Sigmoid colon (tissue), 7 donors: ENCODE data around the gene UBE2B. TPM values are rescaled to one million over a fixed set of nuclear protein-coding genes. Genes with fewer than 3 reads are reported as not detected.
"Not testable (repeated sequence)": the region's sequence is repeated elsewhere in the genome, so short reads cannot be mapped to it uniquely, and the experiment has no call there.

Source experiments
- DNase-seq: peaks from one replicate; pipeline ENCODE4 v3.0.0-alpha.2; 2019
- H3K27ac ChIP-seq, 4 donors: fragments of 200-600 bp; sonication (generic); one replicate each; pipeline ENCODE4 v1.5.1; 2016 to 2019; ENCODE audit warnings: mild to moderate bottlenecking in 1 of 4
- H3K27me3 ChIP-seq, 3 donors: fragments of 200-600 bp; sonication (generic); one replicate each; pipeline ENCODE4 v1.5.1; 2019; ENCODE audit warnings: mild to moderate bottlenecking in 1 of 3
- H3K36me3 ChIP-seq, 4 donors: fragments of 200-600 bp; sonication (generic); one replicate each; pipeline ENCODE4 v1.5.1; 2016 to 2019
- H3K4me1 ChIP-seq, 4 donors: fragments of 200-600 bp; sonication (generic); one replicate each; pipeline ENCODE4 v1.5.1; 2017 to 2019
- H3K4me3 ChIP-seq, 4 donors: fragments of 200-600 bp; sonication (generic); one replicate each; pipeline ENCODE4 v1.5.1; 2017 to 2019; ENCODE audit warnings: mild to moderate bottlenecking in 2 of 4, moderate library complexity in 1 of 4
- H3K9me3 ChIP-seq, 4 donors: fragments of 200-600 bp in 3 of 4; sonication (generic) in 3 of 4; one replicate each; pipeline versions ENCODE4 v1.5.1 to v1.6.1; 2013 to 2019
- EP300 ChIP-seq, 4 donors: sonication (generic); formaldehyde crosslinking; IDR thresholded peaks; one replicate each; pipeline ENCODE4 v1.6.1; 2017; ENCODE audit warnings: antibody characterized with exemption in 4 of 4
- POLR2A ChIP-seq, 2 donors: fragments of 450-650 bp; IDR thresholded peaks; one replicate each; pipeline ENCODE4 v1.6.1; 2016; ENCODE audit warnings: antibody characterized with exemption in 2 of 2, mild to moderate bottlenecking in 2 of 2, moderate library complexity in 2 of 2
- POLR2AphosphoS5 ChIP-seq, 4 donors: sonication (generic); formaldehyde crosslinking; IDR thresholded peaks; one replicate each; pipeline ENCODE4 v1.6.1; 2017; ENCODE audit warnings: antibody characterized with exemption in 4 of 4
- WGBS, 2 donors: extraction: QIAGEN DNeasy Blood & Tissue Kit; methylation state at CpG; one replicate each; pipeline ENCODE4 v1.1.7; 2013; 5-methylcytosine and 5-hydroxymethylcytosine counted together
- intact Hi-C: fragments of 100-400 bp; cut with DNase I; formaldehyde crosslinking; loops from one replicate; pipeline ENCODE4 v1.15.1; 2023
- polyA plus RNA-seq, 3 donors: library from polyadenylated mRNA; stranded (reverse); fragments of 200-250 nt; gene quantifications; one replicate each; pipeline ENCODE4 v1.2.3, GENCODE V29; 2013
- total RNA-seq, 4 donors: library from RNA; depleted of rRNA; stranded (reverse); fragments of >200 nt; gene quantifications; one replicate each; pipeline ENCODE4 v1.1.0, GENCODE V29; 2016
- TF ChIP-seq, protein P1 (sequence below), 4 experiments: fragments of 450-650 bp in 3 of 4; fragments of 200-600 bp in 1 of 4; IDR thresholded peaks; one replicate each; pipeline ENCODE4 v1.5.1; 2016 to 2019; ENCODE audit warnings: antibody characterized with exemption in 4 of 4, mild to moderate bottlenecking in 3 of 4, moderate library complexity in 2 of 4
- donor health status: healthy with polysubstance abuse.
- donor health status: Bipolar disorder and iron deficiency.
- donor health status: healthy.

UBE2B gene
- total RNA-seq = 100 to 1,000 TPM in 1 of 4 donors, 10 to 100 TPM in 3; 72.2 to 122 (median 93.9) TPM
- 100 to 1,000 TPM in 2 of 3 donors, 10 to 100 TPM in 1; 66.8 to 158 (median 148) TPM for polyA plus RNA-seq

DNA sequence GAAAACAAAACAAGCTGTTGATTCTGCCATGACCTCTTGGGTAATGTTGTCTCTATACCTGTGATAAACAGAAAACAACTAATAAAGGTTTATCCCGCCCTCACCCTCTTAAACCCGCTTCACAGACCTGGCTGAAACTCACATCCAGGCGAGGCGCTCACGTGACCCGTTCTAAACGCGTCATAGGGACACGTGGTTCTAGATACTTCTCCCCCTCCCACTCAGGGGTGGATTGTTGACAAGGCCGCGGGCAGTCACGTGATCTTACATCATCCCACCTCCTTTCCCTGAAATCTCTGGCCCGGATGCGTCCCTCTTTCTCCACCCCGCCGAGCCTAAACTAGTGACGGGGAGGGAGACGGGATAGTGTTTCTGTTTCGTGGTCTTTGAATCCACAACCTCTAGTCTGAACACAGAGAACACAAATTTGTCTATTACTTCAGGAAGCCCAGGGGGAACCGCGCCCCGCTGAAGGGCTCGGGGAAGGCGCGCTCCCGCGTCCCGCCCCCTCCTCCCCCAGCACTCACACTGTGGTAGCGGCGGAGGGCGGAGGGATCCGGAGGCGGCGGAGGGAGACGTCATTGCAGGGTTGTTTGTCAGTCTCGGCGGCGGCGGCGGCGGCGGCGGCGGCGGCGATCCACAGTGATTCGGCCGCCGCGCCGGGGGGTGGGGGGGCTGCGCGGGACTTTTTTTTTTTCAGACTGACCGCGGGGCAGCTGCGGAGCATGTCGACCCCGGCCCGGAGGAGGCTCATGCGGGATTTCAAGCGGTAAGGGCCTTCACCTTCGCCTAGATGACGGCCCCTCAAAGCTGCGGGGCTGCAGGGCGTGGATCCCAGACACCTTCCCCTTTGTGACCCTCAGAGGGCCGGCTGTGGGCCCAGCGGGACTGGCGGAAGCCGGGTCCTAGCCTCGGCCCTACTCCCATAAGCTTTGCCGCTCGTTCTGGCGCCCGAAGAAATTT, at the start of gene UBE2B:
Gene UBE2B, plus strand, starts transcription at position 699 of the 963 bp plus-strand sequence. Its CDS starts 27 bp downstream, at position 726.
- Histone ChIP-seq H3K27ac (peak within 1 kb of the TSS; percentile 97 to 98 (median 98)), H3K9me3 (no peaks in the 10 kb centered on the region), H3K4me1 (peaks cover 0 to 47% (median 35%) of the 10 kb centered on the region in 4 donors), H3K36me3 (peaks cover 0 to 4% (median 0%) of the 10 kb centered on the region in 4 donors), H3K27me3 (no peaks in the 10 kb centered on the region), H3K4me3 (peak within 1 kb of the TSS; percentile 72 to 99 (median 96))
- TF ChIP-seq POLR2AphosphoS5 (IDR thresholded peaks at IDR 0.05) (peak; percentile 89 to 94 (median 91)), POLR2A (IDR thresholded peaks at IDR 0.05) (peak; percentile 49 to 54), EP300 (IDR thresholded peaks at IDR 0.05) (peak; percentile 22 to 96 (median 50))
- TF ChIP-seq, protein P1, sequence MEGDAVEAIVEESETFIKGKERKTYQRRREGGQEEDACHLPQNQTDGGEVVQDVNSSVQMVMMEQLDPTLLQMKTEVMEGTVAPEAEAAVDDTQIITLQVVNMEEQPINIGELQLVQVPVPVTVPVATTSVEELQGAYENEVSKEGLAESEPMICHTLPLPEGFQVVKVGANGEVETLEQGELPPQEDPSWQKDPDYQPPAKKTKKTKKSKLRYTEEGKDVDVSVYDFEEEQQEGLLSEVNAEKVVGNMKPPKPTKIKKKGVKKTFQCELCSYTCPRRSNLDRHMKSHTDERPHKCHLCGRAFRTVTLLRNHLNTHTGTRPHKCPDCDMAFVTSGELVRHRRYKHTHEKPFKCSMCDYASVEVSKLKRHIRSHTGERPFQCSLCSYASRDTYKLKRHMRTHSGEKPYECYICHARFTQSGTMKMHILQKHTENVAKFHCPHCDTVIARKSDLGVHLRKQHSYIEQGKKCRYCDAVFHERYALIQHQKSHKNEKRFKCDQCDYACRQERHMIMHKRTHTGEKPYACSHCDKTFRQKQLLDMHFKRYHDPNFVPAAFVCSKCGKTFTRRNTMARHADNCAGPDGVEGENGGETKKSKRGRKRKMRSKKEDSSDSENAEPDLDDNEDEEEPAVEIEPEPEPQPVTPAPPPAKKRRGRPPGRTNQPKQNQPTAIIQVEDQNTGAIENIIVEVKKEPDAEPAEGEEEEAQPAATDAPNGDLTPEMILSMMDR (IDR thresholded peaks at IDR 0.05) = no peak
- WGBS, 2 donors = 0% methylated on average over 74 of the region's 74 CpGs
- DNase-seq = peak; percentile 100
- intact Hi-C loops = loop anchor here (1.0 to 5.0 kb wide), 6 partner anchors 41 to 206 kb away; partner anchors contain the start of genes CDKN2AIPNL, PPP2CA and SKP1

DNA sequence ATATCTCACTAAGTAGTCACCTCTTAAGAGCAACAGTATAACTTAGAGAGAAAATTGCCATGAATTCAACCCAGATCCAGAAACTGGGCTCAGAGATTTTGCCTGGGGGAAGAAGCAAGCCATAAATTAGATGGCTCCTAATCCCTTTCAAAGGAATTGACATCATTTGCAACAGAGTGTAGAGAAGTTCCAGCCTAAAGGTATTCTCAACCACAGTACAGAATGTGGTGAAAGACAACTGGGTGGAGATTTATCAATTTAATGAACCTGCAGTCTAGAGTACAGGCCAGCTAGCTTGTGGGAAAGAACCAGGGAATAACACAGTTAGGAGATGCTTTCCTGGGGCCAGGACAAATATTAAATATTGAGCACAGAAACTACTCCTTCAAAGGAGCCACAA, 44.0 kb upstream of the UBE2B start:
- DNase-seq = no peak
- no peaks in the 10 kb centered on the region for H3K36me3 ChIP-seq
- no peaks in the 10 kb centered on the region for H3K27me3 ChIP-seq
- H3K9me3 ChIP-seq = peaks cover 4 to 10% (median 8%) of the 10 kb centered on the region in 4 donors
- intact Hi-C loops = no loop called here
- H3K4me3 ChIP-seq = no peak overlapping the region
- no peaks in the 10 kb centered on the region for H3K4me1 ChIP-seq
- TF ChIP-seq EP300 (IDR thresholded peaks at IDR 0.05) (no peak), POLR2A (IDR thresholded peaks at IDR 0.05) (no peak), POLR2AphosphoS5 (IDR thresholded peaks at IDR 0.05) (no peak)
- TF ChIP-seq, protein P1 (IDR thresholded peaks at IDR 0.05) = no peak
- H3K27ac ChIP-seq = no peak overlapping the region

DNA sequence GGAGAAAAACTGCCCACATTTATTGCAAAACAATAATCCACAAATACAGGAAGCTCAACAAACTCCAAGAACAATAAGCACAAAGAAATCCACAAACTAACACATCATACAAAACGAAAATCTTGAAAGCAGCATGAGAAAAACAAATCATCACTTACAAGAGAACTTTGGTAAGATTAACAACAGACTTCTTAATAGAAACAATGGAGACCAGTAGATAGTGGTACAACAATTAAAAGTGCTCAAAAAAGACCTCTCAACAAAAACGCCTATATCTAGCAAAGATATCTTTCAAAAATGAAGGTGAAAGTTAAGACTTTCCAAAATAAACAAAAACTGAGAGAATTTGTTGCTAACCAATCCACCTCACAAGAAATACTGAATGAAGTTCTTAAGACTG, 42.8 kb upstream of the UBE2B start:
- Histone ChIP-seq H3K36me3 (no peaks in the 10 kb centered on the region), H3K27ac (no peak overlapping the region), H3K27me3 (no peaks in the 10 kb centered on the region), H3K4me3 (no peak overlapping the region), H3K9me3 (peaks cover 4 to 10% (median 8%) of the 10 kb centered on the region in 4 donors), H3K4me1 (no peaks in the 10 kb centered on the region)
- intact Hi-C loops = no loop called here
- TF ChIP-seq, protein P1 (IDR thresholded peaks at IDR 0.05) = no peak
- no peak for TF ChIP-seq POLR2A (IDR thresholded peaks at IDR 0.05)
- no peak for TF ChIP-seq POLR2AphosphoS5 (IDR thresholded peaks at IDR 0.05)
- TF ChIP-seq EP300 (IDR thresholded peaks at IDR 0.05) = no peak
- WGBS, 2 donors = 61 to 84% methylated on average over 2 of the region's 2 CpGs
- no peak for DNase-seq

DNA sequence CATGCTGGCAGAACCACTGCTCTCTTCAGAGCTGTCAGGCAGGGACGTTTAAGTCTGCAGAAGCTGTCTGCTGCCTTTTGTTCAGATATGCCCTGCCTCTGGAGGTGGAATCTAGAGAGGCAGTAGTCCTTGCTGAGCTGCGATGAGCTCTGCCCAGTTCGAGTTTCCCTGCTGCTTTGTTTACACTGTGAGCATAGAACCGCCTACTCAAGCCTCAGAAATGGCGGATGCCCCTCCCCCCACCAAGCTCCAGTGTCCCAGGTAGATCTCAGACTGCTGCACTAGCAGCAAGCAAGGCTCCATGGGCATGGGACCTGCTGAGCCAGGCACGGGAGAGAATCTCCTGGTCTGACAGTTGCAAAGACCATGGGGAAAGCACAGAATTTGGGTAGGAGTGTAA, 34.5 kb upstream of the UBE2B start:
- H3K4me3 ChIP-seq, H3K27ac ChIP-seq, intact Hi-C loops, DNase-seq, H3K36me3 ChIP-seq, H3K4me1 ChIP-seq, H3K27me3 ChIP-seq, H3K9me3 ChIP-seq: not testable (repeated sequence)
- 88 to 91% methylated on average over 6 of the region's 6 CpGs for WGBS, 2 donors

- H3K36me3 ChIP-seq, H3K9me3 ChIP-seq, DNase-seq, intact Hi-C loops, H3K4me3 ChIP-seq, H3K27ac ChIP-seq, H3K4me1 ChIP-seq, H3K27me3 ChIP-seq: not testable (repeated sequence)
- 90% methylated on average over 3 of the region's 3 CpGs for WGBS, 2 donors
Measured at GRCh38 chr5:134343500-134343899, 27.9 kb upstream of the UBE2B start.

DNA sequence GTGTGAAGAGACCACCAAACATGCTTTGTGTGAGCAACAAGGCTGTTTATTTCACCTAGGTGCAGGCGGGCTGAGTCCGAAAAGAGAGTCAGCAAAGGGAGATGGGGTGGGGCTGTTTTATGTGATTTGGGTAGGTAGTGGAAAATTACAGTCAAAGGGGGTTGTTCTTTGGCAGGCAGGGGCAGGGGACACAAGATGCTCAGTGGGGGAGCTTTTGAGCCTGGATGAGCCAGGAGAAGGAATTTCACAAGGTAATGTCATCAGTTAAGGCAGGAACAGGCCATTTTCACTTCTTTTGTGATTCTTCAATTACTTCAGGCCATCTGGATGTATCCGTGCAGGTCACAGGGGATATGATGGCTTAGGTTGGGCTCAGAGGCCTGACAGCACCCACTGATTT, 25.9 kb upstream of the UBE2B start:
- WGBS, 2 donors = 92% methylated on average over 3 of the region's 3 CpGs
- intact Hi-C loops, H3K4me1 ChIP-seq: not testable (repeated sequence)

More for the DNA sequence above, 25.9 kb upstream of the UBE2B start:
- not testable (repeated sequence) for H3K27me3 ChIP-seq, H3K4me3 ChIP-seq, H3K9me3 ChIP-seq, DNase-seq, H3K27ac ChIP-seq, H3K36me3 ChIP-seq
